GM10847 (cell line): ENCODE results near the gene HYAL3.

Experiments
- POLR2A ChIP-seq: IDR thresholded peaks from 2 replicates; pipeline ENCODE4 v1.6.1; 2011; ENCODE audit not compliant: insufficient read length; ENCODE audit errors: extremely low read depth

The HYAL3 gene

DNA sequence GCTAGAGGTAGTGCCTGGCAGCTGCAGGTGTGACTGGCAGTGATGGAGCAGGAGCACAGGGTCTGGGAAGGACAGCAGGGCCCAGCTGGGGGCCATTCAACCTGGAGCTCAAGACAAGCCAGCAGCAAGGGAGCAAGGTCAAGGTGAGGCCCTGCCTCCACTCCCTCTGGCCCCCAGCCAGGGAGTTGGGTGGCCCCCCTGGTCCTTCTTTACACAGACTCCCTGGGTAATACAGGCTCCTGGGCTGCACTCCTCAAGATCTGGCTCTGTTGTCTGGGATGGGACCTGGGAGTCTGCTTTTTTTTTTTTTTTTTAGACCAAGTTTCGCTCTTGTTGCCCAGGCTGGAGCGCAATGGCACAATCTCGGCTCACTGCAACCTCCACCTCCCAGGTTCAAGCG, 48.7 kb downstream of the HYAL3 start:
- TF ChIP-seq POLR2A: no peak

GRCh38 chr3:50249457-50249856, 49.7 kb downstream of the HYAL3 start:
- no peak for TF ChIP-seq POLR2A

GRCh38 chr3:50248387-50248786, 50.8 kb downstream of the HYAL3 start:
- no peak for TF ChIP-seq POLR2A

DNA sequence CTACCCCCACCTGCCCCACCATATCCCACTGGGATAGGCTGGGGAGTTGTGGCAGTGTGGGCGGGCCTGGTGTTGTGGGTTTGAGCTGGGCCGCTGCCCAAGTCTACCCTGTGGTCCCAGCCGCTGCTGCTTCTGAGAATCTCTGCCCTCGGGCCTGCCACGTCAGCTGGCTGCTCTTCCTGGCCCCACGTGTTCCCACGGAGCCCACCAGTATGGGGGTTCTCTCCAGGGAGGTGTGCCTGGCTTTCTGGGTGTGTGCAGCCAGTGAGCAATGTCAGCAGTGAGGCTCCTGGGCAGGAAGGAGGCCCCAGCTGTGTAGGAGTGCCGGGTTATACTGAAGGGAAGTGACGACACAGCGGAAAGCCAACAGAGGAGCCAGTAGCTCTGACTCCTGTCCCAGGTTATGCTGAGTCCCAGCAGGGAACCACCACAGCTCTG, 52.7 kb downstream of the HYAL3 start:
- TF ChIP-seq POLR2A: no peak

- no peak for TF ChIP-seq POLR2A
Observed at GRCh38 chr3:50245831-50246516, 53.2 kb downstream of the HYAL3 start.

DNA sequence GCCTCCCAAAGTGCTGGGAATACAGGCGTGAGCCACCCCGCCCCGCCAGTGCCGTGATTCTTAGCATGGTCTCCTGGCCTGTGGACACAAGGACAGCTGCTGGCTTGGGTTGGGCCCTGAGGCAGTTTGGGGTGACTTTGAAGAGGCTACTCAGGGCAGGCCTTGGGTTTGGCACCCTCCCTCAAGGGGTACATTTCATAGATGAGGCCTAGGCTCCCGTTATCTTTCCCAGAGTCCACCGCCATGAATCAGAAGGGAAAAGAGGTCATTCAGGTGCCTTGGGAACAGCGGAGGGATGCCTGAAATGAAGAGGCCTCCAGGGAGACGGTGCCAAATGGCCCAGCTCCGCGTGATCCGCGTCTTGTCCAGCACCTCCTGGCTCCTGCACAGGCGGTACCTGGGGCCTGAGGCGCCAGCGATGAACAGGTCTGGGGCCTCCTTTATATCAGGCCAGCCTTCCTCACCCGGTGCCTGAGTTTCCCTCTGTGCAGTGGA, 53.9 kb downstream of the HYAL3 start:
- TF ChIP-seq POLR2A: no peak

DNA sequence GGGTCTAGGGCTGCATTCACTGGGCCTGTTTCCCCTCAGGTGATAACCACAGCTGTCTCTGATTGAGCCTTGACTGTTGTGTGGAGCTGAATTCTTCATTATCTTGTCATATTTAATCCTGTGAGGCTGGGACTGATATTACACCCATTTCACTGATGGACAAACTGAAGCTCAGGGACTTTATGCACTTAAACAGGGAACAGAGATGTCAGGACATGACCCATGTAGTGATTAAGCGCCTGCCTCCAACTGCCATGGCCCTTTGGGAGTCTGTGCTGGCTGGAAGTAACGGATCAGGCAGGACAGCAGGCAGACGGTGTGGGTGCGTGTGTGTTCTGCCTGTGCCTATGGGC, 55.7 kb downstream of the HYAL3 start:
- TF ChIP-seq POLR2A: no peak

DNA sequence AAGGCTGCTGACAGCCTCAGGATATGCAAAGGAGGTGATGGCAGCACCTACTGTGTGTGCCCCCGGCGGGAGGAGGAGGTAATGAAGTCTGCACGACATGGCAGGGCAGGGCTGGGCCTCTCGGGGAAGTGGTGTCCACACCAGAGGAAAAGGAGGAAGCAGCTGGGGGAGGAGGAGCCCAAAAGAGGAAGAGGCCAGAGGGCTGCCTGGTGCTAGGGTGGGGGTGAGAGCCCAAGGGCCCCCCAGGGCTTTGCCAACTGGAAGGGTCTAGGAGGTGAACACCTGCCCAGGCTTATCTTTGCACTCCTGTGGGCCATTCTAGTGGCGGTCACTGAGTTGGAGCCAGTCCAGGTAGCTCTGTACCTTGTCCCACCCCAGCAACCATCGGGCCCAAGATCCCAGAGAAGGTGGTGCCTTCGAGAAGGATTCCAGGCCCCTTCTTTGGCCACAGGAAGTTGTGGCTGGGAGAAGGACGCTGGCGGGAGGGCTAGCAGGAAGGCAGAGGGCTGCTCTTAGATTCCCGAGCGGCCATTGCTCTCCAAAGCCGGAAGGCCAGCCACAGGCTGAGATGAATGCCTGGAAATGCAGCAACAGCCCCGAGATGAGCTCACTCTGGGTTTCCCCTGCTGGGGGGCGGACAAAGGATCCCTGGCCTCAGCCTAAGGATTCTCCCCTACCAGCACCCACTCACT, 56.2 kb downstream of the HYAL3 start:
- no peak for TF ChIP-seq POLR2A
